IPS-20b (cell line): Measurements from ENCODE around the gene IFIT3.
"Not testable (repeated sequence)": the region's sequence is repeated elsewhere in the genome, so short reads cannot be mapped to it uniquely, and the experiment has no call there.

Source experiments
- H3K27ac ChIP-seq: one replicate; pipeline ENCODE4 v1.5.1; 2013; ENCODE audit warnings: low read length
- H3K27me3 ChIP-seq: 2 replicates; pipeline ENCODE4 v1.6.1; 2013; ENCODE audit warnings: mild to moderate bottlenecking, low read length, inconsistent platforms; ENCODE audit not compliant: insufficient read depth
- H3K36me3 ChIP-seq: 2 replicates; pipeline ENCODE4 v1.6.1; 2013; ENCODE audit warnings: low read depth, mild to moderate bottlenecking, inconsistent platforms, low read length, moderate library complexity; ENCODE audit not compliant: insufficient read depth
- H3K4me1 ChIP-seq: 2 replicates; pipeline ENCODE4 v1.6.1; 2013; ENCODE audit warnings: mild to moderate bottlenecking, control low read depth, inconsistent platforms, low read length, moderate library complexity; ENCODE audit not compliant: insufficient read depth
- H3K4me3 ChIP-seq: 2 replicates; pipeline ENCODE4 v1.5.1; 2013; ENCODE audit warnings: mild to moderate bottlenecking, low read length, inconsistent platforms
- H3K9ac ChIP-seq: 2 replicates; pipeline ENCODE4 v1.6.1; 2013; ENCODE audit warnings: low read depth, mild to moderate bottlenecking, inconsistent platforms, low read length, moderate library complexity
- H3K9me3 ChIP-seq: 2 replicates; pipeline ENCODE4 v1.6.1; 2013; ENCODE audit warnings: mild to moderate bottlenecking, low read depth, low read length, inconsistent platforms; ENCODE audit not compliant: insufficient read depth

The IFIT3 gene

GRCh38 chr10:89341649-89342048 lies 13.9 kb downstream of the IFIT3 start:
- no peaks in the 10 kb centered on the region for H3K36me3 ChIP-seq
- H3K9ac ChIP-seq: no peak overlapping the region
- no peaks in the 10 kb centered on the region for H3K27me3 ChIP-seq
- no peak overlapping the region for H3K4me3 ChIP-seq
- no peaks in the 10 kb centered on the region for H3K9me3 ChIP-seq
- no peak overlapping the region for H3K27ac ChIP-seq
- H3K4me1 ChIP-seq: peaks cover 14% of the 10 kb centered on the region

- Histone ChIP-seq H3K9ac (no peak overlapping the region), H3K36me3 (no peaks in the 10 kb centered on the region), H3K9me3 (no peaks in the 10 kb centered on the region), H3K27ac (no peak overlapping the region), H3K4me1 (peaks cover 21% of the 10 kb centered on the region), H3K27me3 (no peaks in the 10 kb centered on the region), H3K4me3 (no peak overlapping the region)
Measured at GRCh38 chr10:89342206-89342958, 14.6 kb downstream of the IFIT3 start.

GRCh38 chr10:89343089-89343767 lies 15.4 kb downstream of the IFIT3 start:
- Histone ChIP-seq H3K9me3 (no peaks in the 10 kb centered on the region), H3K9ac (no peak overlapping the region), H3K4me3 (no peak overlapping the region), H3K4me1 (peaks cover 26% of the 10 kb centered on the region), H3K36me3 (no peaks in the 10 kb centered on the region), H3K27me3 (no peaks in the 10 kb centered on the region), H3K27ac (no peak overlapping the region)

GRCh38 chr10:89344156-89344555 lies 16.4 kb downstream of the IFIT3 start:
- H3K4me3 ChIP-seq: no peak overlapping the region
- no peaks in the 10 kb centered on the region for H3K9me3 ChIP-seq
- no peaks in the 10 kb centered on the region for H3K36me3 ChIP-seq
- no peak overlapping the region for H3K9ac ChIP-seq
- H3K4me1 ChIP-seq: peaks cover 34% of the 10 kb centered on the region
- H3K27me3 ChIP-seq: no peaks in the 10 kb centered on the region
- H3K27ac ChIP-seq: no peak overlapping the region

- Histone ChIP-seq H3K9me3 (no peaks in the 10 kb centered on the region), H3K27ac (no peak overlapping the region), H3K4me3 (no peak overlapping the region), H3K36me3 (no peaks in the 10 kb centered on the region), H3K9ac (no peak overlapping the region), H3K4me1 (peaks cover 36% of the 10 kb centered on the region), H3K27me3 (no peaks in the 10 kb centered on the region)
Measured at GRCh38 chr10:89345367-89346000, 17.7 kb downstream of the IFIT3 start.

- Histone ChIP-seq H3K27ac (peak overlapping the region; percentile 14), H3K4me1 (peaks cover 43% of the 10 kb centered on the region), H3K4me3 (no peak overlapping the region)
Measured at GRCh38 chr10:89346405-89347254, 18.8 kb downstream of the IFIT3 start.

GRCh38 chr10:89347701-89348457 lies 20.1 kb downstream of the IFIT3 start:
- Histone ChIP-seq H3K27me3 (no peaks in the 10 kb centered on the region), H3K9ac (no peak overlapping the region), H3K4me1 (peaks cover 51% of the 10 kb centered on the region), H3K27ac (no peak overlapping the region), H3K9me3 (no peaks in the 10 kb centered on the region), H3K36me3 (no peaks in the 10 kb centered on the region), H3K4me3 (no peak overlapping the region)

More at GRCh38 chr10:89346405-89347254, 18.8 kb downstream of the IFIT3 start:
- Histone ChIP-seq H3K36me3 (no peaks in the 10 kb centered on the region), H3K9me3 (no peaks in the 10 kb centered on the region), H3K27me3 (no peaks in the 10 kb centered on the region), H3K9ac (peak overlapping the region; percentile 1; the same call in 1 of the 2 replicates)

- Histone ChIP-seq H3K27me3 (no peaks in the 10 kb centered on the region), H3K9me3 (no peaks in the 10 kb centered on the region), H3K4me1 (peaks cover 51% of the 10 kb centered on the region), H3K4me3 (no peak overlapping the region), H3K36me3 (no peaks in the 10 kb centered on the region), H3K27ac (no peak overlapping the region), H3K9ac (no peak overlapping the region)
Measured at GRCh38 chr10:89348481-89348880, 20.7 kb downstream of the IFIT3 start.

GRCh38 chr10:89348975-89349374 lies 21.2 kb downstream of the IFIT3 start:
- Histone ChIP-seq H3K27ac (no peak overlapping the region), H3K36me3 (no peaks in the 10 kb centered on the region), H3K4me3 (no peak overlapping the region), H3K9ac (no peak overlapping the region), H3K4me1 (peaks cover 51% of the 10 kb centered on the region), H3K9me3 (no peaks in the 10 kb centered on the region), H3K27me3 (no peaks in the 10 kb centered on the region)

- not testable (repeated sequence) for H3K27me3 ChIP-seq, H3K36me3 ChIP-seq, H3K4me3 ChIP-seq, H3K9ac ChIP-seq, H3K9me3 ChIP-seq
- H3K4me1 ChIP-seq: peaks cover 48% of the 10 kb centered on the region
- peak overlapping the region; percentile 26 for H3K27ac ChIP-seq
Measured at GRCh38 chr10:89350631-89351315, 23.0 kb downstream of the IFIT3 start.
